Measurements from ENCODE around the gene TFDP2.

DNA sequence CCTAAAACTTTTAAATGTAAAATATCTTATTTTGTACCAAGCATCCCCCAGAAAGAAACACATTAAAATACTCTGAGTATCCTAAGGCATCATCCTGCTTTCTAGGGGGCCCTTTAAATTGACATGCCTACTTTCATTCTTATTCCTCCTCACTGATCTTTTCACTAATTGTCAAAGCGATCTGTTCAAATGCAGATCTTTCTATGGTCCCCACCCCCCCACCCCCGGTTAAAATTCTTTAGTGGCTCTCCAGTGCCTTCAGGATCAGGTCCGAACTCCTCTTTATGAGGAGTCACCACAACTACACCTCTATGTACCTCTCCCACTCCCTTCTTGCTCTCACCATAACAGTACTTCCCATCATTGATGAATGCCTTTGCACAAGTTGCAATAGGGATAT, 19.2 kb upstream of the TFDP2 start:
- TF ChIP-seq, protein P1, sequence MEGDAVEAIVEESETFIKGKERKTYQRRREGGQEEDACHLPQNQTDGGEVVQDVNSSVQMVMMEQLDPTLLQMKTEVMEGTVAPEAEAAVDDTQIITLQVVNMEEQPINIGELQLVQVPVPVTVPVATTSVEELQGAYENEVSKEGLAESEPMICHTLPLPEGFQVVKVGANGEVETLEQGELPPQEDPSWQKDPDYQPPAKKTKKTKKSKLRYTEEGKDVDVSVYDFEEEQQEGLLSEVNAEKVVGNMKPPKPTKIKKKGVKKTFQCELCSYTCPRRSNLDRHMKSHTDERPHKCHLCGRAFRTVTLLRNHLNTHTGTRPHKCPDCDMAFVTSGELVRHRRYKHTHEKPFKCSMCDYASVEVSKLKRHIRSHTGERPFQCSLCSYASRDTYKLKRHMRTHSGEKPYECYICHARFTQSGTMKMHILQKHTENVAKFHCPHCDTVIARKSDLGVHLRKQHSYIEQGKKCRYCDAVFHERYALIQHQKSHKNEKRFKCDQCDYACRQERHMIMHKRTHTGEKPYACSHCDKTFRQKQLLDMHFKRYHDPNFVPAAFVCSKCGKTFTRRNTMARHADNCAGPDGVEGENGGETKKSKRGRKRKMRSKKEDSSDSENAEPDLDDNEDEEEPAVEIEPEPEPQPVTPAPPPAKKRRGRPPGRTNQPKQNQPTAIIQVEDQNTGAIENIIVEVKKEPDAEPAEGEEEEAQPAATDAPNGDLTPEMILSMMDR (IDR thresholded peaks at IDR 0.05) = no peak
- TF ChIP-seq POLR2A (IDR thresholded peaks at IDR 0.05) (no peak), EP300 (IDR thresholded peaks at IDR 0.05) (no peak), POLR2AphosphoS5 (IDR thresholded peaks at IDR 0.05) (no peak)
